ENCODE data around the gene RHD. TPM values are rescaled to one million over a fixed set of nuclear protein-coding genes. Genes with fewer than 3 reads are reported as not detected.
A peak's percentile ranks its signal among the peaks of the same experiment; 100 is the strongest.
"Not testable (repeated sequence)": the region's sequence is repeated elsewhere in the genome, so short reads cannot be mapped to it uniquely, and the experiment has no call there.

Gene RHD
- total RNA-seq (2012; rRNA removed) (0.28 TPM in 1 of 2 replicates, not detected in the other), polyA plus RNA-seq (2012; rRNA removed) (not detected in 2 replicates), Bru-seq, nascent RNA (percentile 6 among the genes with signal in this experiment), BruChase-seq, experiment 1, labeled RNA remaining after a 6-hour chase (percentile 12 among the genes with signal in this experiment), BruChase-seq, experiment 2, labeled RNA remaining after a 2-hour chase (percentile 8 among the genes with signal in this experiment)
- polyA plus RNA-seq (2012; cell fraction: cytosol; rRNA removed): 0.09 and 0.27 TPM in 2 replicates
- not detected in 2 replicates for polyA plus RNA-seq (2012; cell fraction: nucleus; rRNA removed; ENCODE audit: low replicate concordance)
- long read RNA-seq, partial matches to known transcripts: 0 of 1 reads
- long read RNA-seq, other reads (novel, unspliced or antisense): 1 of 1 reads

DNA sequence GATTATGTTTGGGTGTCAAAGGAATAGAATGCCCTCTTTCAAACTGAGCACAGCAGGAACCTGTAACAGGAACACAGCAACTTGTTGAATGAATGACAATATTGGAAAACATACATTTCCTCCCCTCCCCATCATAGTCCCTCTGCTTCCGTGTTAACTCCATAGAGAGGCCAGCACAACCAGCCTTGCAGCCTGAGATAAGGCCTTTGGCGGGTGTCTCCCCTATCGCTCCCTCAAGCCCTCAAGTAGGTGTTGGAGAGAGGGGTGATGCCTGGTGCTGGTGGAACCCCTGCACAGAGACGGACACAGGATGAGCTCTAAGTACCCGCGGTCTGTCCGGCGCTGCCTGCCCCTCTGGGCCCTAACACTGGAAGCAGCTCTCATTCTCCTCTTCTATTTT lies at the start of gene RHD:
RHD (plus strand) TSS at position 272 of the 400 bp plus-strand sequence; CDS start at position 311, 39 bp downstream.
- H3K23ac ChIP-seq (ENCODE audit: low read depth, low read length); H2BK15ac ChIP-seq (ENCODE audit: low read depth, low read length); DNase-seq; H3K27ac ChIP-seq (ENCODE audit: insufficient read depth, low read length); POLR2A ChIA-PET (ENCODE audit: unreplicated experiment); H4K20me1 ChIP-seq (ENCODE audit: insufficient read depth, low read length); H3K79me1 ChIP-seq (ENCODE audit: low read depth in 1 of 2, low read length in 2 of 2); in situ Hi-C loops (cut with MboI; ENCODE audit: low sequenced_read_pairs); H3K4ac ChIP-seq (ENCODE audit: low read depth, low read length); H4K5ac ChIP-seq (ENCODE audit: low read depth, low read length); H4K8ac ChIP-seq (ENCODE audit: low read depth in 2 of 2, low read length in 2 of 2); H3K27me3 ChIP-seq (ENCODE audit: control insufficient read depth, insufficient read depth, low read length); CTCF ChIA-PET; intact Hi-C loops (cut with micrococcal nuclease); BruUV-seq (replicated peaks); H2AFZ ChIP-seq (replicated peaks; ENCODE audit: low read length, poor library complexity); H3K56ac ChIP-seq (ENCODE audit: extremely low read depth, insufficient read depth, low read length); H2AK9ac ChIP-seq (replicated peaks; ENCODE audit: low read depth, low read length, poor library complexity); H3K9me1 ChIP-seq (ENCODE audit: insufficient read depth, low read length); H3K4me1 ChIP-seq (ENCODE audit: control insufficient read depth, insufficient read depth, low read length); H3K4me3 ChIP-seq (ENCODE audit: insufficient read depth, low read depth, low read length); dilution Hi-C loops (cut with HindIII; ENCODE audit: low sequenced_read_pairs, unreplicated experiment); H2BK20ac ChIP-seq (ENCODE audit: low read depth, low read length); H3K4me2 ChIP-seq (ENCODE audit: low read depth, low read length); H3K18ac ChIP-seq (ENCODE audit: low read depth, low read length); H3K36me3 ChIP-seq (ENCODE audit: control insufficient read depth, insufficient read depth, low read length); H4K91ac ChIP-seq (ENCODE audit: insufficient read depth, low read depth, low read length); ATAC-seq (ENCODE audit: low read depth); H3K9me3 ChIP-seq (ENCODE audit: control insufficient read depth, insufficient read depth, low read length); H2AK5ac ChIP-seq (ENCODE audit: low read depth, low read length); H2BK120ac ChIP-seq (ENCODE audit: low read depth, low read length); H2BK5ac ChIP-seq (ENCODE audit: low read depth, low read length, poor library complexity, severe bottlenecking); H3K9ac ChIP-seq (ENCODE audit: low read depth, low read length); H3K14ac ChIP-seq (replicated peaks; ENCODE audit: low read depth, low read length): not testable (repeated sequence)
- WGBS, 2 experiments (ENCODE audit: extremely low coverage in 2 of 2, insufficient read length in 1 of 2): 90% methylated on average over 2 of the region's 8 CpGs; no CpG with 5 or more reads in 1 of the 2 experiments

All from IMR-90 (cell line).